Uterus (tissue), 2 donors: ENCODE measurements around the gene MMP27.

ENCODE experiments used
- CTCF ChIP-seq, 4 experiments: fragments of 200-600 bp in 2 of 4; fragments of 450-650 bp in 2 of 4; sonication (generic) in 2 of 4; IDR thresholded peaks; one replicate each; pipeline ENCODE4 v1.5.1; 2016 to 2019; ENCODE audit warnings: antibody characterized with exemption in 4 of 4, mild to moderate bottlenecking in 2 of 4, moderate library complexity in 1 of 4
- POLR2A ChIP-seq, 2 donors: fragments of 450-650 bp; IDR thresholded peaks; one replicate each; pipeline ENCODE4 v1.6.1; 2016; ENCODE audit warnings: antibody characterized with exemption in 2 of 2, mild to moderate bottlenecking in 1 of 2, moderate library complexity in 1 of 2

- TF ChIP-seq POLR2A (IDR thresholded peaks at IDR 0.05): no peak
- no peak for TF ChIP-seq CTCF (IDR thresholded peaks at IDR 0.05)
These were observed 22.3 kb downstream of the MMP27 start for GRCh38 chr11:102683277-102683676.
